Stimulated activated CD8-positive, alpha-beta memory T cell treated with anti-CD3 and anti-CD28 coated beads, Interleukin-7, amount 100 ng/mL, for 48 hours (primary cell): ENCODE results near the gene CD46.

Source experiments
- DNase-seq, 2 donors: peaks; one replicate each; pipeline ENCODE4 v3.0.0-alpha.2; 2020; ENCODE audit warnings: low read depth in 1 of 2; ENCODE audit errors: extremely low read depth in 1 of 2

CD46 gene

GRCh38 chr1:207793327-207793726 is 41.5 kb downstream of the CD46 start:
- DNase-seq: no peak

DNA sequence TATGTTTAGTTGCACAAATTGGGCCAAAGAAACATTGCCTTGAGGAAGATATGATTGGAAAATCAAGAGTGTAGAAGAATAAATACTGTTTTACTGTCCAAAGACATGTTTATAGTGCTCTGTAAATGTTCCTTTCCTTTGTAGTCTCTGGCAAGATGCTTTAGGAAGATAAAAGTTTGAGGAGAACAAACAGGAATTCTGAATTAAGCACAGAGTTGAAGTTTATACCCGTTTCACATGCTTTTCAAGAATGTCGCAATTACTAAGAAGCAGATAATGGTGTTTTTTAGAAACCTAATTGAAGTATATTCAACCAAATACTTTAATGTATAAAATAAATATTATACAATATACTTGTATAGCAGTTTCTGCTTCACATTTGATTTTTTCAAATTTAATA is 43.0 kb downstream of the CD46 start:
- no peak for DNase-seq

DNA sequence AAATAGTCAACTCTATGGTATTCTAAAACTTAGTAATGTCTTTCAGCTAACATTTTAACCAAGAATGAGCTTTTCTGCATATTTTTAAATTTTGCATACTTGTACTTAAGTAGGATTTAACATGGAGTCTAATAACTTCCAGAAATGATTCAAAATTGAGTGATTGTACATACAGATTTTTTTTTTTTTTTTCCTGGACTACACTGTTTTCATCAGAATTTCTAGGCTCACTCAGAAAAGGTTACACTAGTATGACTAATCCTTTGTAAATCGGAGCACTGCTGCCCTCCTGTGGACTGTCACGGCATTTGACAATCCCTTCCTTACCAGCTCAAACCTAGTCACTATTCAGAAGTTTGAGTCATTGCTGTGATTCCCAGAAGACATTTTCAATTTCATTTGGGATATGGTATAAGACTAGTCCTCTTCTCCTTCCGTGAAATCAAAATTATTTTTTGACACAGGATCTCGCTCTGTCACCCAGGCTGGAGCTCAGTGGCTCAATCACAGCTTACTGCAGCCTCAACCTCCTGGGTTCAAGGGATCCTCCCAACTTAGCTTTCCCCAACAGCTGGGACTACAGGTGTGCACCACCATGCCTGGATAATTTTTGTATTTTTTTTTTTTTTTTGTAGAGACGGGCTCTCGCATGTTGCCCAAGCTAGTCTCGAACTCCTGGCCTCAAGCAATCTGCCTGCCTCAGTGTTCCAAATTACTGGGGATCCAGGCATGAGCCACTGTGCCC is 45.5 kb downstream of the CD46 start:
- DNase-seq: peak; percentile 46 to 66

DNA sequence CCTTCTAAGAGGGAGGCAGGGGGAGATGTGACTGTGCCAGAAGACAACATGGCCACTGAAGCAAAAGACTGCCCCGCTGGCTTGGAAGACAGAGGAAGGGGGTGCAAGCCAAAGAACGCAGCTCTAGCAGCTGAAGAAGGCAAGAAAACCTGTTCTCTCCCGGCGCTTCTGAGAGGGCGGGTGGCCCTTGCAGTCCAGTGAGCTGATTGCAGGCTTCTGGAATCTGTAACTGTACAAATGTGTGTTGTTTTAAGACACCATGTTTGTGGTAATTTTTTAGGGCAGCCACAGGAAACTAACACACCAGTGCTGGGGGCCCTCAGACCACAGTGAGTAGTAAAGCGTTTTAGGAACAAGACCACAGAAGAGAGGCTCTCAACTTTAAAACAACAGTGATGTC is 47.0 kb downstream of the CD46 start:
- DNase-seq: no peak

GRCh38 chr1:207799989-207800648 is 48.3 kb downstream of the CD46 start:
- no peak for DNase-seq

DNA sequence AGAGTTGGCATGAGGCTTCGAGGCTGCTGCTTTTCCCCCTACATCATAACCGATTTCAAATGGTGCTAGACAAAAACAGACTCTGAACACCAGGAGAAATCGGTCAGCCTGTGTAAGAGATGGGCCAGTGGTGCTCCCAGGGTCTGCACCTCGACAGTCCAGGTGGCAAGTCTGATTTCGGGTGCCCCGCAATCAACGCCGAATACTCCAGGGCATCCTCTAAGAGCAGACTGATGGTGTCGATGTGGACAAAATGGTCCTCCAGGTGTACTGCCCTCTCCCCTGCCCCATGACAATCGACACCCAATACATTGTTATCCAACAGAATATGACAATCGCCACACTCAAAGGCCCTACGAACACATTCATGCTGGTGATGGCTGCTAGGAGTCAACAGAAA is 50.0 kb downstream of the CD46 start:
- DNase-seq: no peak

DNA sequence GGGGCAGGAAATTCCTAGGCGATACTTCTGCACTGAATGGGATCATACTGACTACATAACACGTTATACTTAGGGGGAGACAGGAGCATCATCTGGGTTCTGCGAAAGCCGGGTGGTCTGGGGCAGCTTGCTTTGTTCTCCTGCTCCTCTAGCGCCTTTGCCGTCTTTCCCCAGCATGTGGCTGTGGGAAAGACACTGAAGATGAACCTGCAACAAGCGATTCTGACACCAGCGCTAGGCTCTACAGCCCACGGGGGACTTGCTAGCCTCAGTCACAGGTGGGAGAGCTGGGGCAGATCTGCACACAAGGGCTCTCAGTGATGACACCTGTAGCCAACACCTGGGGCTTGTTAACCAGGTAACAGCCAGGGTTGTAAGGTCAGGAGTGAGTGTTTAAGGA is 51.8 kb downstream of the CD46 start:
- DNase-seq: no peak

GRCh38 chr1:207804721-207805468 is 53.0 kb downstream of the CD46 start:
- DNase-seq: no peak

DNA sequence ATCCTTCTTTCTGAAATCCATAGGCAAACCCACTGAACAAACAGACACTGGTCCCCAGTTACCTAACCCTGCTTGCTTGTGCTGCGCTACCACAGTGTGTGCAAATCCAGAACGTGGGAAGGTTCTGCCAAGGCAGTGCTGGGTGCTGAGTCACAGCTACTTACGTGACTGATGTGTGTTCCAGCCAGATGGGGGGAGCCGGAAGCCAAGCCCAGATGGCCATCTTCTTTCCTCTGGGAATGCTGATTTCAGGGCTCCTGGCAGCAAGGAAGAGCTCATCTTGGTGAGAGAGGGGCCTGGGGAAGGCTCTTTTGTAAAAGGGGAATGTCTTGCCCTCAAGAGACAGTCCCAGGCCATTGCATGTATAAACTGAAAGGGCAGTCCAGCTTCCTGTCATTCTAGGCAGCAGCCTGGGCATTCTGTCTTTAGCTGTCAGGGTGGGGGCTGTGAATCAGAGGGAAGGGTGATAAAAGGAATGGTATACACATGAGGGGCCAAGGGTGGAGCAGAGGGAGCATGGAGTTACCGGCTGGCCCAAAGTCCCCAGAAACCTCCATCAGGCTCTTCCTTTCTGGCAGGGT is 54.1 kb downstream of the CD46 start:
- no peak for DNase-seq

DNA sequence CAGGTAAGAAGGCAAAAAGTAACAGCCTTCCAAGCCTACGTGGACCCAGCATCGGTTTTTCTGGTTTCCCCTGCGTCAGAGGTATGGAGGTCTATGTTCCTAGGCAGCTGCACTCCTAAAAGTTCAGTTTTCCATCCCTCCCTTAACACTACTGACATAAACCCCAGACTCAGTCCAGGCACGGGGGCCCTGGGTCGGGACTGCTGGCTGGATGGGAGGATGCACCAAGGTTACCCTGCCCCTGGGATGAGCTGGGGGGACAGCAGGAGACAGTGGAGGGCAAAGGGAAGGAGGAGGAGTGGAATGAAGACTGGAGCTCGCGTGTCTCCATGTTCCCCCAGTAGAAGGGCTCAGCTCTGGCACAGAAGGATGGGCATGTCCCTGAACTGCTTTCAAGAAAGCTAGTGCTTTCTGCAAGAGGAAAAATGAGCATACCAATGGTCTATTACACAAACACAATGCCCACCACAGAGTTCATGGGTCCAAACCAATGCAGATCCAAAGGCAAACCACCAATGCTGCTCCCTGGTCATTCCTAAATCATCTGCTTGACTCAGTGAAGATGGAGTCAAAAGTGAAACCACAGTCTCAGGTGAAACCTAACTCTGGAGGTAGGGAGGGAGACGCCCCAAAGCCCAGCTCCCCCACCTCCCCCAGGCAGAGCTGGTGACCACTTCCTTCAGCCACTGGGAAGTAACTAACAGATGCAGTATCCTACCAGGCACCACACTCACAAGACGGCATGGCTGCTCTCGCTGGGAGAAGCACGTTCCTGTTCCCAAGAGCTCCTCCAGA is 54.9 kb downstream of the CD46 start:
- DNase-seq: no peak

- DNase-seq: no peak
Observed at GRCh38 chr1:207807326-207807689, 55.5 kb downstream of the CD46 start.

DNA sequence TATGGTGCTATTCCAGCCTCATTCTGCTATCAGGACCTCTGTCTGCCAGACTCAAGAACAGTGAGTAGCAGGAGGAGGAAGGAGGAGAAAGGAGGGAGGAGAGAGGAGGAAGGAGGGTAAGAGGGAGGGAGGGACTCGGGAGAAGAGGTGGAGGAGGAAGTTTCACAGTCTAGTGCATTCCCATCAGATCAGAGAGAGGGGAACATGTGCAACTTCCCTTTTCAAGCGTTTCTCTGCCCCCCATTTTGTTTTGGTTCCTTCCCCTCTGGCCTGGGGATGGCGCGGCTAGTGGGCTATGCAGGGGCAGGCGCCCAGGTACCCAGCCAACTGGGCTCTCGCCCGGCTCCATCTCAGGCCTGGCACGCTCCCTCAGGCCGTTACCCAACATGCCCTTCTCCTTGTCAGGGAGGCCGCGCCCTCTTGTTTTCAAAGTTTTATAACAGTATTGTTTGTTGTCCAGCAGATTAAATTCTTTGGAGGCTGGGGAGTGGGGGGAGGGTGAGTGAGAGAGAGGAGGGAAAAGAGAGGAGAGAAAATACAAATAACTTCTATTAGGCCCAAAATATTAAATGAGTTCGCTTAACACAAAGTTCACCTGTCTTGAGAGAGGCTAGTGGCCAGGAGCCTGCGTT is 56.0 kb downstream of the CD46 start:
- no peak for DNase-seq

DNA sequence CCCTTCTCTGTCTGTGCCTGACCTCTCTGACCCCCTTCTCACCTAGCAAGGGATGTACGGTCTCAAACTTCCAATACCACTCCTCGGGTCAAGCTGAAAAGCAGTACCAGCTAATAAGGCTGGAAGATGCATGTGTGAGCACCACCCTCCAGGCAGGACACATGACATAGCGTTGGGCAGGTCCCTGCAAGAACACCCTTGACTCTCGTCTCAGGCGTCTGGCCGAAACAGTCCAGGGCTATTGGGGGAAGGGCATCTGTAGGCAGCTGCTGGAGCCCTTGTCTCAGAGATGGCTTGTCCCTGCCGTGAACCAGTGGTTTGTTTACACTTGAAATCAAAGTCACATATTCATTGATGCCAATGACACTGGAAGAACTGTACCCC is 56.5 kb downstream of the CD46 start:
- no peak for DNase-seq

GRCh38 chr1:207808911-207809555 is 57.2 kb downstream of the CD46 start:
- DNase-seq: no peak

DNA sequence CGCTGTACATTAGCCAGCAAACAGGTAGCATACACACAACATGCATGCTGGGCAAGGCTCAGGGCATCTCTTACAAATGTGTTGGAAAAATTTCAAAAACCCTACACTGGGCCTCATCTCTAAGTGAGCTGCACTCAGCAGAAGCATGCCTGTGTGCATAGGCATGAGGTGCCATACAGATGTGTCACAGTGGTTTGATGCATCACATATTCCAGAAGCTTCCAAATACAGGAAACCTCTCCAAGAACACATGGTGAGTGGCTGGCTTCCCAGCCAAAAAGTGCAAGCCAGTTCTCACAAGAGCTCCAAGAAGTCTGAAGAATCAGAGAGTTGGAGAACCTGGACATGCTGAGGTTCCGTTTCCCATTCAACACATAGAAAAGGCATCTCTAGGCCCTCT is 58.3 kb downstream of the CD46 start:
- no peak for DNase-seq

GRCh38 chr1:207810606-207811295 is 58.9 kb downstream of the CD46 start:
- DNase-seq: no peak

DNA sequence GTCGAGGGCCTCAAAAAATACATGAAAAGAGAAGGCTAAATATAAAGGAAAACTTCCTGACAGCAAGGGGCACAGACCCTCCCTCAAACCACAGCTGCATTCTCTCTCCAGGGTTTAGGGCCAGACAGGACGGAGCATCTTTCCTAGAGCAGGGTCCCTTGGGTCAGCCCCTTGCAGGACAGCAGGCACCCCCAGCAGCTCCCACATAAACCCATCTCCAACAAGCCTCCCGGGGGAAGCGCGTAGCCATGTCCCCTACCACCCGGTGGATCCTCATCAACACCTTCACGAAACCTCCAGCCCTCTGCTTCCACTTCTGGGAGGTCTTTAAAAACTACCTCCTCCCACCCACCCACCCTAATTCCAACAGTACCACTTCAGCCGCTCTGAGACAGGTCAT is 59.5 kb downstream of the CD46 start:
- no peak for DNase-seq

DNA sequence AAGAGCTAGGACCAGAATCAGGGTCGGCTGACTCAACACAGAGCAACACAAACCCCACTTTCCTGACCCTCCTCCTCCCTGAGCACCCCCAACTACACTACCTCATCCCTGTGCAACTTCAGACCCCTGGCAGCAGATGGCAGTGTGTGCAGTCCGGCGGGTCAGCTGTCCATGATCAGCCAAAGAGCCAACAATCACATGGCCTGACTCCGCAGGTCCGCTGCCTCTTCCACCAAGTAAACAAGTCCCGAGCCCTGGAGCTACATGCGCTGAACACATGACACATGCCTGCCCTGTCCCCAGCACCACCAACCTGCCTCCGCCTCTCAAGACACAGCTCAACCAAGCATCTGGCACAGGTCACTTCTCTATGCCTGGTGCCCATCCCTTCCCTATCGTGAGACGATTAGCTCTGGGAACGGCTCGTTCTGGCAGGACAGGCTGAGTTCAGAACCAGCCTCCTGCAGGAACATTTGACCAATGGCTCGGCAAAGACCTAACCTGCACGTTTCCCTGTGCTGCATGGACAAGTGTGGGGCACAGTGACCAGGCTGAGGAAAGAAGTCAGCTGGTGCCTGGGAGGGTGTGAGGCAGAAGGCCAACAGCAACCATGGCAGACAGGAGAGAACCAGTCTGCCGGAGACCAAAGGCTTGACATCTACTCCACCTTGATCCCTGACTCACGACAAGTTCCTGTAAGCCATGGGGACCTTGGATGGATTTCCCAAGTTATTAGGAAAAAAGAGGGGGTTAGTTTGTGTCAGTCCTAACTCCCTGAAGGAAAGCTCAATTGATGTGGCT is 60.3 kb downstream of the CD46 start:
- no peak for DNase-seq
